ENCODE results near the gene ZNF511. TPM values are rescaled to one million over a fixed set of nuclear protein-coding genes. Genes with fewer than 3 reads are reported as not detected.

Gene ZNF511
- polyA plus RNA-seq, 1 donor, result 20.9 TPM

- peaks cover 11% of the 10 kb centered on the region for H3K4me1 ChIP-seq (ENCODE audit: control insufficient read depth, insufficient read depth, low read length)
- peaks cover 3% of the 10 kb centered on the region for H3K27me3 ChIP-seq (ENCODE audit: control insufficient read depth, insufficient read depth, low read length)
- H3K9me3 ChIP-seq (ENCODE audit: control insufficient read depth, low read depth, low read length), result no peaks in the 10 kb centered on the region
- WGBS (ENCODE audit: insufficient coverage, low lambda C conversion rate), result no CpG with 5 or more reads among the region's 21 CpGs
- no peak overlapping the region for H3K27ac ChIP-seq (ENCODE audit: low read length)
- DNase-seq, result no peak
- no peak overlapping the region for H3K4me3 ChIP-seq (ENCODE audit: low read length)
- no peaks in the 10 kb centered on the region for H3K36me3 ChIP-seq (ENCODE audit: control insufficient read depth, insufficient read depth, low read length)
Observed at GRCh38 chr10:133266056-133266795, 42.5 kb upstream of the ZNF511 start.

- H3K4me3 ChIP-seq (ENCODE audit: low read length), result no peak overlapping the region
- no CpG with 5 or more reads among the region's 14 CpGs for WGBS (ENCODE audit: insufficient coverage, low lambda C conversion rate)
- no peaks in the 10 kb centered on the region for H3K36me3 ChIP-seq (ENCODE audit: control insufficient read depth, insufficient read depth, low read length)
- no peak overlapping the region for H3K27ac ChIP-seq (ENCODE audit: low read length)
- H3K9me3 ChIP-seq (ENCODE audit: control insufficient read depth, low read depth, low read length), result no peaks in the 10 kb centered on the region
- peaks cover 3% of the 10 kb centered on the region for H3K27me3 ChIP-seq (ENCODE audit: control insufficient read depth, insufficient read depth, low read length)
- peaks cover 8% of the 10 kb centered on the region for H3K4me1 ChIP-seq (ENCODE audit: control insufficient read depth, insufficient read depth, low read length)
- no peak for DNase-seq
Observed at GRCh38 chr10:133267293-133267692, 41.4 kb upstream of the ZNF511 start.

GRCh38 chr10:133267829-133268228, 40.9 kb upstream of the ZNF511 start:
- Histone ChIP-seq H3K27me3 (ENCODE audit: control insufficient read depth, insufficient read depth, low read length) (peaks cover 1% of the 10 kb centered on the region), H3K4me3 (ENCODE audit: low read length) (no peak overlapping the region), H3K4me1 (ENCODE audit: control insufficient read depth, insufficient read depth, low read length) (peaks cover 3% of the 10 kb centered on the region), H3K36me3 (ENCODE audit: control insufficient read depth, insufficient read depth, low read length) (no peaks in the 10 kb centered on the region), H3K27ac (ENCODE audit: low read length) (no peak overlapping the region), H3K9me3 (ENCODE audit: control insufficient read depth, low read depth, low read length) (no peaks in the 10 kb centered on the region)
- WGBS (ENCODE audit: insufficient coverage, low lambda C conversion rate), result no CpG with 5 or more reads among the region's 22 CpGs
- no peak for DNase-seq

GRCh38 chr10:133268532-133268931, 40.2 kb upstream of the ZNF511 start:
- no peak for DNase-seq
- H3K27ac ChIP-seq (ENCODE audit: low read length), result no peak overlapping the region
- H3K27me3 ChIP-seq (ENCODE audit: control insufficient read depth, insufficient read depth, low read length), result no peaks in the 10 kb centered on the region
- no peaks in the 10 kb centered on the region for H3K36me3 ChIP-seq (ENCODE audit: control insufficient read depth, insufficient read depth, low read length)
- H3K4me3 ChIP-seq (ENCODE audit: low read length), result no peak overlapping the region
- no peaks in the 10 kb centered on the region for H3K9me3 ChIP-seq (ENCODE audit: control insufficient read depth, low read depth, low read length)
- H3K4me1 ChIP-seq (ENCODE audit: control insufficient read depth, insufficient read depth, low read length), result no peaks in the 10 kb centered on the region
- WGBS (ENCODE audit: insufficient coverage, low lambda C conversion rate), result no CpG with 5 or more reads among the region's 22 CpGs

GRCh38 chr10:133269367-133269766, 39.3 kb upstream of the ZNF511 start:
- no peak for DNase-seq
- Histone ChIP-seq H3K4me3 (ENCODE audit: low read length) (no peak overlapping the region), H3K36me3 (ENCODE audit: control insufficient read depth, insufficient read depth, low read length) (no peaks in the 10 kb centered on the region), H3K4me1 (ENCODE audit: control insufficient read depth, insufficient read depth, low read length) (no peaks in the 10 kb centered on the region), H3K9me3 (ENCODE audit: control insufficient read depth, low read depth, low read length) (no peaks in the 10 kb centered on the region), H3K27me3 (ENCODE audit: control insufficient read depth, insufficient read depth, low read length) (no peaks in the 10 kb centered on the region), H3K27ac (ENCODE audit: low read length) (no peak overlapping the region)
- WGBS (ENCODE audit: insufficient coverage, low lambda C conversion rate), result no CpG with 5 or more reads among the region's 26 CpGs

- Histone ChIP-seq H3K36me3 (ENCODE audit: control insufficient read depth, insufficient read depth, low read length) (no peaks in the 10 kb centered on the region), H3K27ac (ENCODE audit: low read length) (no peak overlapping the region), H3K27me3 (ENCODE audit: control insufficient read depth, insufficient read depth, low read length) (peaks cover 8% of the 10 kb centered on the region), H3K9me3 (ENCODE audit: control insufficient read depth, low read depth, low read length) (no peaks in the 10 kb centered on the region), H3K4me3 (ENCODE audit: low read length) (no peak overlapping the region), H3K4me1 (ENCODE audit: control insufficient read depth, insufficient read depth, low read length) (peaks cover 4% of the 10 kb centered on the region)
- DNase-seq, result no peak
- no CpG with 5 or more reads among the region's 20 CpGs for WGBS (ENCODE audit: insufficient coverage, low lambda C conversion rate)
Observed at GRCh38 chr10:133270204-133270603, 38.5 kb upstream of the ZNF511 start.

- DNase-seq, result no peak
- Histone ChIP-seq H3K4me1 (ENCODE audit: control insufficient read depth, insufficient read depth, low read length) (peaks cover 10% of the 10 kb centered on the region), H3K4me3 (ENCODE audit: low read length) (no peak overlapping the region), H3K9me3 (ENCODE audit: control insufficient read depth, low read depth, low read length) (no peaks in the 10 kb centered on the region), H3K36me3 (ENCODE audit: control insufficient read depth, insufficient read depth, low read length) (no peaks in the 10 kb centered on the region), H3K27me3 (ENCODE audit: control insufficient read depth, insufficient read depth, low read length) (peaks cover 14% of the 10 kb centered on the region), H3K27ac (ENCODE audit: low read length) (no peak overlapping the region)
- WGBS (ENCODE audit: insufficient coverage, low lambda C conversion rate), result no CpG with 5 or more reads among the region's 19 CpGs
Observed at GRCh38 chr10:133270773-133271297, 37.9 kb upstream of the ZNF511 start.

- no peak for DNase-seq
- no peak overlapping the region for H3K4me3 ChIP-seq (ENCODE audit: low read length)
- no CpG with 5 or more reads among the region's 35 CpGs for WGBS (ENCODE audit: insufficient coverage, low lambda C conversion rate)
- no peaks in the 10 kb centered on the region for H3K9me3 ChIP-seq (ENCODE audit: control insufficient read depth, low read depth, low read length)
- H3K4me1 ChIP-seq (ENCODE audit: control insufficient read depth, insufficient read depth, low read length), result peaks cover 13% of the 10 kb centered on the region
- H3K36me3 ChIP-seq (ENCODE audit: control insufficient read depth, insufficient read depth, low read length), result no peaks in the 10 kb centered on the region
- no peak overlapping the region for H3K27ac ChIP-seq (ENCODE audit: low read length)
- H3K27me3 ChIP-seq (ENCODE audit: control insufficient read depth, insufficient read depth, low read length), result peaks cover 20% of the 10 kb centered on the region
Observed at GRCh38 chr10:133271521-133272300, 37.0 kb upstream of the ZNF511 start.

- no CpG with 5 or more reads among the region's 29 CpGs for WGBS (ENCODE audit: insufficient coverage, low lambda C conversion rate)
- no peak for DNase-seq
- H3K36me3 ChIP-seq (ENCODE audit: control insufficient read depth, insufficient read depth, low read length), result no peaks in the 10 kb centered on the region
Observed at GRCh38 chr10:133272301-133272963, 36.3 kb upstream of the ZNF511 start.

GRCh38 chr10:133272964-133273420, 35.7 kb upstream of the ZNF511 start:
- no CpG with 5 or more reads among the region's 25 CpGs for WGBS (ENCODE audit: insufficient coverage, low lambda C conversion rate)
- H3K36me3 ChIP-seq (ENCODE audit: control insufficient read depth, insufficient read depth, low read length), result no peaks in the 10 kb centered on the region

More at GRCh38 chr10:133272301-133272963, 36.3 kb upstream of the ZNF511 start:
- no peak overlapping the region for H3K27ac ChIP-seq (ENCODE audit: low read length)
- no peaks in the 10 kb centered on the region for H3K9me3 ChIP-seq (ENCODE audit: control insufficient read depth, low read depth, low read length)
- H3K4me3 ChIP-seq (ENCODE audit: low read length), result no peak overlapping the region
- H3K27me3 ChIP-seq (ENCODE audit: control insufficient read depth, insufficient read depth, low read length), result peaks cover 24% of the 10 kb centered on the region
- H3K4me1 ChIP-seq (ENCODE audit: control insufficient read depth, insufficient read depth, low read length), result peaks cover 19% of the 10 kb centered on the region

More at GRCh38 chr10:133272964-133273420, 35.7 kb upstream of the ZNF511 start:
- H3K27ac ChIP-seq (ENCODE audit: low read length), result no peak overlapping the region
- H3K9me3 ChIP-seq (ENCODE audit: control insufficient read depth, low read depth, low read length), result no peaks in the 10 kb centered on the region
- no peak overlapping the region for H3K4me3 ChIP-seq (ENCODE audit: low read length)
- no peak for DNase-seq
- H3K4me1 ChIP-seq (ENCODE audit: control insufficient read depth, insufficient read depth, low read length), result peaks cover 25% of the 10 kb centered on the region
- H3K27me3 ChIP-seq (ENCODE audit: control insufficient read depth, insufficient read depth, low read length), result peaks cover 24% of the 10 kb centered on the region

All from large intestine (tissue), 3 donors.